Fibroblast of skin of right quadriceps (primary cell): Measurements from ENCODE around the gene HYAL1.

Experiments
- DNase-seq: peaks from one replicate; pipeline ENCODE4 v3.0.0-alpha.2; 2013

HYAL1 gene

GRCh38 chr3:50303013-50303815 is at the start of gene HYAL1:
Gene HYAL1, minus strand, starts transcription at chr3:50303574. Its CDS starts 618 bp downstream, at chr3:50302956.
- no peak for DNase-seq

- peak; percentile 29 for DNase-seq
Observed at GRCh38 chr3:50352781-50353180, 49.4 kb upstream of the HYAL1 start.

- no peak for DNase-seq
Observed at GRCh38 chr3:50351323-50351697, 47.9 kb upstream of the HYAL1 start.

DNA sequence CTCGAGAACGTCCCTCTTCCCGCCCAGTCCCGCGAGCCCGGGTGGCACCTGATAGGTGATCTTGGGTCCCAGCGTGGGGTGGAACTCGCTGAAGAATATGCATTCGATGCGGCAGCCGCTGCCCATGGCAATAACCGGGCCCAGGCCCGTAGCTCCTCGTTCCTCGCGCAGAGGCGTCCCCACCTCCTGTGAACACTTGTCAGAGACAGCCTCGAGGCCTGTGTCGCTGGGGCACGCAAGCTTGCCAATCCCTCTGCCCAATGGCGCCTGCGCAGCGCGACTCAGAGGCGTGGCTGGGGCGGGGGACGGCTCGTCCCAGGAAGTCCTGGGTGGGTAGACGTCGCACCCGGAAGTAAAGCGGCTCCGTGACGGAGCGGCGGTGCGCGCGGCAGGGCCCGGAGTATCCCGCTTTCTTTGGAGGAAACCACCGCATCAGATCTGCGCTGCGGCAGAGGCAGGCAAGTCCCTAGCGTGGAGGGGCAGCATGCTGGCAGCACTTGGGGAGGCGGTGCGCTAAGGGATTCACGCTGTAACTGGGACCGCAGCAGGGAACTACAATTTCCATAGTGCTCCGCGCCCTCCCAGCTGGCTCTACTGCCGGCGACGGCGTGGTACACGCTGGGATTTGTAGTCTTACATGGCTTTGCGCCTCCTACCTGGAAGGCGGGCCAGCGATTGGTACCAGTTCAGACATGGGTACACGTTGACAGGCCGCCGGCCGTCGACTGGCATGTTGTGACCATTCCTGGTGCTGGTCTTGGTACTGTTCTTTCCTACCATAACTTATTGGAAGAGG is 47.4 kb upstream of the HYAL1 start, which contains the start of the genes CYB561D2 and NPRL2:
CYB561D2 (plus strand) TSS at position 336 of the 796 bp plus-strand sequence. CDS start 572 bp downstream, outside the sequence.
NPRL2 (minus strand) TSS at position 249 of the 796 bp plus-strand sequence; CDS start at position 126, 123 bp downstream.
- DNase-seq: peak; percentile 90

- DNase-seq: no peak
Observed at GRCh38 chr3:50350213-50350526, 46.8 kb upstream of the HYAL1 start.

DNA sequence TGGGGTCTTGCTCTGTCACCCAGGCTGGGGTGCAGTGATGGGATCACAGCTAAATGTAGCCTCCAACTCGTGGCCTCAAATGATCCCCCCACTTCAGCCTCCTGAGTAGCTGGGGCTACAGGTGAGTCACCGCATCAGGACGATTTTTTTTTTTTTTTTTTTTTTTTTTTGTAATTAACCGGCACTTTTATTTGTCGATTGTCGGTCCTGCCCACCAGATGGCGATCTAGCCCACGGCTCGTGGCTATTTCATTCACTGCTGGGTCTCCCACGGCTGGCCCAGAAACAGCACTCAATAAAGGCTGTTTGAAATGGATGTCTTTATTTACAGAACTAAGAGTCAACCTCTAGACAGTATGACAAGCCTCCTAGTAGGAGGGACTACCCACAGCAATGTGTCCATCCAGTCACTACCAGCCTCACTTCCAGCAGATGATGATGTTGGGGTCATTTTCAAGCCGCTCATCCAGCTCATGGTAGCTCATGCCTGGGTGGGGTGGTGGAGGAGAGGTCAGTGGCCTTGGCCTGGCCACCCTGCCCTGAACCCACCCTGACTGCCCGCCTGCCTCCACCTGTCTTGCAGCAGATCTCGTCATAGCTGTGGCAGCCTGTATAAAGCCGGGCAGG is 43.9 kb upstream of the HYAL1 start:
- peak; percentile 75 for DNase-seq

DNA sequence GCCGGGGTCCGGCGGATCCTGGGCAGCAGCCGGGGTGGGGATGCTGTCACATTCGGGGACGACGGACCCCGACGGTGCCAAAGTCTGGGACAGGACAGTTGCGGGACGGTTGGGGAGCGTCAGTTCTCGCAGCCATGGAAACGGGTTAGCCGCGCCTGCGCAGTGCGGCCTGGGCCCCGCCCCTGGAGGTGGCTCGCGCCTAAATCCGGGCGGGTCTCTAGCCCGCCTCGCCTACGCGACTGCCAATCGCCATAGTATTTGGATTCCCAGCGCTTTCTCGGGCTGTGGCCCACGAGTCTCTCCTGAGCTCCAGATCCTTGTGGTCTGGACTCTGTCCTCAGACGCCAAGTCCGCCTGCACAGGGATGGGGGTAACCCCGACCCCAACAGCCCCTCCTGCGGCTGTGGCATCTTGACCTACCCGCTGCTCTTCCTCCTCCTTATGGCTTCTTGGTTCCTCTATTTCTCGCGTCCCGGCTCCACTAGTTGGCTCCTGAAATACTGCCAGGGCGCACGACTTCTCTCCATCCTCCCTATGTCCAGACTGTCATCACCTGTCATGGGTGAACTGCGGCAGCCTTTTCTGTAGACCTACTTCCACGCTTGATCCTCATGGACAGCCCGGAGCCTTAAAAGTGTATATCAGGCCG is 42.3 kb upstream of the HYAL1 start, which contains the start of gene ZMYND10:
ZMYND10 (minus strand) TSS at position 147 of the 649 bp plus-strand sequence. CDS start 153 bp downstream, outside the sequence.
- DNase-seq: peak; percentile 39

- no peak for DNase-seq
Observed at GRCh38 chr3:50345008-50345407, 41.6 kb upstream of the HYAL1 start.

DNA sequence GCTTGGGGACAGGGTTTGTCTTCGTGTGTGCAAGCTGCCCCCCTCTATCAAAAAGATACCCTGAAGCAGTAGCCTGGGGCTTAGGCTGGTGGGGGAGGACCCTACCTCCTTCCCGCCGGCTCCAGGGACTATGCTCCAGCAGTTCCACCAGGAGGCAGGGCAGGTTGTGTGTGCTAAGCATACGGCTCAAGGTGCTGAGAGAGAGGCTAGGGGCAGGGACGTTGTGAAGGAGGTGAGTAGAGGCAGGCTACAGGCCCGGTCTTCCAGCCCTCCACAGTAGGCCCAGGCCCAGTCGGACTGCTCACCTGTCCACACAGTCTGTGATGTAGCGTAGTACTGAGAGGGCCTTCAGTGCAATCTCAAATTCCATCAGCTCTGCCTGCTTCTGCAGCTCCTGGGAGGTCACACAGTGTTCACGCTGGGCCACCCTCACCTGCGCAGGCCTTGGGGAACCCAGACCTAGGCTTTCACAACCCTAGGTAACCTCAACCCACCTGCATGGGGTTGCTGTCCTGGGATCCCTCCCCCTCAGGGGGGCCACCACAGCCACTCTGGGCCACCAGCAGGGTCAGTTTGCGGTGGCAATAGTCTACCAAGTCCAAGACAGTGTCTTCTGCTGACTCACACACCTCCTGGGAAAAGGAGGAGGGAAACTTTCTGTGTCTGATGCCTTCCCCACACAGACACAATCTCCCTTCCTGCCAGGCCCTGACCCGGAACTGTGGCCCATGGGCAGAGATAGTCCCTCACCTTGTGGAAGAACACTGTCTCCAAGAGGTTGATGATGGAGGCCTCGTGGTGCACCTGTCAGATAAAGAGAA is 39.6 kb upstream of the HYAL1 start:
- DNase-seq: no peak

DNA sequence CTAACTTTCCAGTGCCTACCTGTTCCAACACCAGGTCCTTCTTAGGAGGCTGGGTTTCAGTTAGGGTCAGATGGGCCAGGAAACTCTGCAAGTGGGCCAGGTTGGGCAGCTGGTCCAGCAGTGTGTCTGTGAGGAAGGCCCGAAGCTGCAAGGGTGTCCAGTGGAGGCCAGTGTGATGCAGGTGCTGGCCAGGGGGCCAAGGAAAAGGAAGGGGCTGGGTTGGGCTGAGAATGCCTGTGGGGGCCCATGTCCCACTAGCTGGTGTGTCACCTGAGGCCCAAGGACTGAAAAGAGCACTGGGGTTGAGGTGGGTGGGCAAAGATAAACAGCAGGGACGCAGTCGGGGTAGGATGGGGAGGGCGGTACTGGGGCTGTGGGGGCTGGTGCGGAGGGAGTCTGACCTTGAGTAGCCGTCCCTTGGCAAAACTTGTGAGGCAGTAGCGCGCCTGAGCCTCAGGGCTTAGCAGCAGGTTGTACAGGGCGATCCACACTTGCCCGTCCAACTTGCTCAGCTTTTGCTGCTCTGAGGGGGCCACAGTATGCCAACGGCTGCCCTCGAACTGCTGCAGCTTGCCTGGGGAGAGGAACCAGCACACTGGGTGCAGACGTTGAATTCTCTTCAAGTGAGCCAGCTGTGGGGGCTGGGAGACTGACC is 38.7 kb upstream of the HYAL1 start:
- DNase-seq: no peak

- DNase-seq: no peak
Observed at GRCh38 chr3:50341537-50341936, 38.2 kb upstream of the HYAL1 start.

DNA sequence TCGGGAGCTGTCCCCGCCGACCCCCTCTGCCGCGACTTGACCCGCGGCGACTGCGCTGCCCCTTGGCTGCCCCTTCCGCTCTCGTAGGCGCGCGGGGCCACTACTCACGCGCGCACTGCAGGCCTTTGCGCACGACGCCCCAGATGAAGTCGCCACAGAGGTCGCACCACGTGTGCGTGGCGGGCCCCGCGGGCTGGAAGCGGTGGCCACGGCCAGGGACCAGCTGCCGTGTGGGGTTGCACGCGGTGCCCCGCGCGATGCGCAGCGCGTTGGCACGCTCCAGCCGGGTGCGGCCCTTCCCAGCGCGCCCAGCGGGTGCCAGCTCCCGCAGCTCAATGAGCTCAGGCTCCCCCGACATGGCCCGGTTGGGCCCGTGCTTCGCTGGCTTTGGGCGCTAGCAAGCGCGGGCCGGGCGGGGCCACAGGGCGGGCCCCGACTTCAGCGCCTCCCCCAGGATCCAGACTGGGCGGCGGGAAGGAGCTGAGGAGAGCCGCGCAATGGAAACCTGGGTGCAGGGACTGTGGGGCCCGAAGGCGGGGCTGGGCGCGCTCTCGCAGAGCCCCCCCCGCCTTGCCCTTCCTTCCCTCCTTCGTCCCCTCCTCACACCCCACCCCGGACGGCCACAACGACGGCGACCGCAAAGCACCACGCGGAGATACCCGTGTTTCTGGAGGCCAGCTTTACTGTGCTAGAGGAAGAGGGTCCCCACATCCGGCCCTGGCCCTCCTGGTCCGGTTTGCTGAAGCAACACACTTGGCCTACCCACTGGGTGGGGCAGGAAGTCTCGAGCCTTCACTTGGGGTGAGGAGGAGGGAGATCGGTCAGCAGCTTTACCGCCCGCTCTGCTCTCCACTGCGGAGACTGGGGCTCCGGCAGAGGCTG is 37.3 kb upstream of the HYAL1 start, which contains the start of gene RASSF1:
RASSF1 (minus strand) TSS at position 389 of the 882 bp plus-strand sequence; CDS start at position 358, 31 bp downstream.
- DNase-seq: peak; percentile 65

DNA sequence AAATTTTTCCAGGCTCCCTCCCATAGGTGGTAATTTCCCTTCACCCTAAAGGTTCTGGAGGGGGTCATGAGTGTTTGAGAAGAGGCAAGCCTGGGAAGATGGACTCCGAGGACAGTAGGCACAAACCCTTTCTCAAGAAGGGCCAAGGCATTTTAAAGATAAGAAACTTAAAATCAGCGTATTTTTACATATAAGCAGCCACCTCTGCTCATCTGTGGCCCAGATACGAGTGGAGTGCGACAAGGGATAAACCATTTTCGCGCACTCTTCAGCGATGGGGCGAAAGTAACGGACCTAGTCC is 36.7 kb upstream of the HYAL1 start:
- no peak for DNase-seq

DNA sequence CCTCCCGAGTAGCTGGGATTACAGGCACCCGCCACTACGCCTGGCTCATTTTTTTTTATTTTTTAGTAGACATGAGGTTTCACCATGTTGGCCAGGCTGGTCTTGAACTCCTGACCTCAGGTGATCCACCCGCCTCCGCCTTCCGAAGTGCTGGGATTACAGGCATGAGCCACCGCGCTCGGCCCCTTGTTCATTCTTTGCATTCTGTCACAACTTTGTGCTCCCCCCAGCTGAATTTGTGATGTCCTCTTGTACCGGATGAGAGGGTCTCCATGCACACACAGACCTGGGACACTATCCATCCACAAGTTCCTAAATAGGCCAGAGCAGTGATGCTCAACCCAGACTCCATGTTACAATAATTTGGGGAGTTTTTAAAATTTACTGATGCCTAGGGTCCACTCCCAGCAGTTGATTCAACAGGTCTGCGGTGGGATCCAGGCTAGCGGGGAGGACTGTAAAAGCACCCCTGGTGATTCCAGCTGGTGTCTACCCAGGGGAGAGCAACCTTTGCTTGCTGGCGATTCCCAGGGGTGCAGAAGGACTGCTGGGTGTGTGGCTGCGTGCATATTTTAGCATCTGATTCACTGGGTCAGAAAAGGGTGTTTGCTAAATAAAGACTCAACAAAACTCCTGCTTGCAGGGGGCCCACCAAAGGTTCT is 36.2 kb upstream of the HYAL1 start:
- DNase-seq: peak; percentile 66

GRCh38 chr3:50338965-50339364 is 35.6 kb upstream of the HYAL1 start:
- DNase-seq: no peak

- DNase-seq: peak; percentile 99
Observed at GRCh38 chr3:50337175-50337861, 33.9 kb upstream of the HYAL1 start.

DNA sequence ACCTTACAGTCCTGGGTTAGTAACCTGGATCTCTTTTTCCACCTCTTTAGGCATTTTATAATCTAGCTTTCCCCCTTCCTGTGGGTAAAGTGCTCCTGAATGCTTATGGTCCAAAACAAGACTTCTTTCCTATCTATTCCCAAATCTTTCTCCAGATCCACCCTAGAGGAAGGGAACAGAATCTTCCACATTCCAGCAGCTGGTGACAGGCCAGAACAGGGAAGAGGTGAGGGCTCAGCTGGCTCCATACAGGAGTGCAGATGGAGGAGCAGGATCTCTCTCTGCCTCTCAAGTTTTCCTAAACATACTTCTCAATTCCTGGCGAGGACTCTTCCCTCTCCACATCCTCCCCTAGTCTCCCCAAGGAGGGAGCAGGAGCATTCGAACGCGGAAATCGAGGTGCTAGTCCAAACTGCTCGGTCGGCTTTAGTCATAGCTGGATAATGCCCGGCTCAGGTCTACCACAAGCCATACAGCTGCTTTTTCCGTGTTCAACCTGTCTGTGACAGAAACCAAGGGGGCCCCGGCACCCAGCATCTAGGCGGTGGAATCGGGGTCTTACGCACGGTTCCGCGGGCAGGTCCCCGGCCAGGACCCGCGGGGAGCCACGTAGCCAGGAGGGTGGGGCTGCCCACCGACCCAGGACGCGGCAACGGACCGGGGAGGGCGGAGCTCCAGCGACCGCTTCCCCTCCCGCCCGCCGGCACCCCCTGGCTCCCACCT is 33.2 kb upstream of the HYAL1 start:
- DNase-seq: peak; percentile 12

GRCh38 chr3:50334339-50335075 is 31.1 kb upstream of the HYAL1 start:
- DNase-seq: no peak
